Neural progenitor cell (in vitro differentiated cells): ENCODE data around the gene GNB1. TPM values are rescaled to one million over a fixed set of nuclear protein-coding genes. Genes with fewer than 3 reads are reported as not detected.

Experiments used
- DNase-seq: peaks from one replicate; pipeline ENCODE4 v3.0.0-alpha.2; 2016; ENCODE audit warnings: low spot score
- H2AFZ ChIP-seq: fragments of 200-600 bp; sonication (generic); replicated peaks from 2 replicates; pipeline ENCODE4 v1.6.1; 2016; ENCODE audit warnings: antibody characterized with exemption
- H3F3A ChIP-seq: fragments of 200-600 bp; sonication (generic); 2 replicates; pipeline ENCODE4 v1.6.1; 2016; ENCODE audit warnings: antibody characterized with exemption, low read depth
- H3K27ac ChIP-seq: fragments of 200-600 bp; sonication (generic); 2 replicates; pipeline ENCODE4 v1.5.1; 2016; ENCODE audit warnings: mild to moderate bottlenecking
- H3K27me3 ChIP-seq: fragments of 200-600 bp; sonication (generic); 2 replicates; pipeline ENCODE4 v1.6.1; 2016; ENCODE audit warnings: mild to moderate bottlenecking, moderate library complexity
- H3K36me3 ChIP-seq: fragments of 200-600 bp; sonication (generic); 2 replicates; pipeline ENCODE4 v1.5.1; 2016
- H3K4me1 ChIP-seq: fragments of 200-600 bp; sonication (generic); 2 replicates; pipeline ENCODE4 v1.6.1; 2016; ENCODE audit warnings: mixed run types
- H3K4me2 ChIP-seq: fragments of 200-600 bp; sonication (generic); 2 replicates; pipeline ENCODE4 v1.6.1; 2016
- H3K4me3 ChIP-seq: fragments of 200-600 bp; sonication (generic); 2 replicates; pipeline ENCODE4 v1.5.1; 2016
- H3K79me2 ChIP-seq: fragments of 200-600 bp; sonication (generic); 2 replicates; pipeline ENCODE4 v1.6.1; 2016; ENCODE audit warnings: low read depth
- H3K9ac ChIP-seq: fragments of 200-600 bp; sonication (generic); 2 replicates; pipeline ENCODE4 v1.6.1; 2016
- H3K9me3 ChIP-seq: fragments of 200-600 bp; sonication (generic); 2 replicates; pipeline ENCODE4 v1.5.1; 2016; ENCODE audit warnings: low read depth
- H4K20me1 ChIP-seq: fragments of 200-600 bp; sonication (generic); 2 replicates; pipeline ENCODE4 v1.6.1; 2016; ENCODE audit warnings: low read depth
- H3K27ac Mint-ChIP-seq: 3 replicates; pipeline ENCODE4 v1.8.0; 2021; ENCODE audit warnings: mixed read lengths
- H3K27me3 Mint-ChIP-seq: 2 replicates; pipeline ENCODE4 v1.8.0; 2022; ENCODE audit warnings: low read depth, mild to moderate bottlenecking, inconsistent platforms, moderate library complexity, mixed read lengths; ENCODE audit not compliant: insufficient read depth
- H3K36me3 Mint-ChIP-seq: 3 replicates; pipeline ENCODE4 v1.8.0; 2021; ENCODE audit warnings: mixed read lengths
- H3K4me1 Mint-ChIP-seq: 3 replicates; pipeline ENCODE4 v1.8.0; 2021; ENCODE audit warnings: mixed read lengths
- H3K4me3 Mint-ChIP-seq: 3 replicates; pipeline ENCODE4 v1.8.0; 2021; ENCODE audit warnings: mild to moderate bottlenecking, moderate library complexity, mixed read lengths
- H3K9me3 Mint-ChIP-seq: 3 replicates; pipeline ENCODE4 v1.8.0; 2020; ENCODE audit warnings: mixed read lengths
- CTCF ChIP-seq: fragments of 200-600 bp; sonication (generic); IDR thresholded peaks from 2 replicates; pipeline ENCODE4 v1.5.1; 2017; ENCODE audit warnings: antibody characterized with exemption, mild to moderate bottlenecking
- EZH2 ChIP-seq: fragments of 200-600 bp; sonication (generic); IDR thresholded peaks from 2 replicates; pipeline ENCODE4 v1.6.1; 2017; ENCODE audit warnings: antibody characterized with exemption, mild to moderate bottlenecking, moderate library complexity
- EZH2phosphoT487 ChIP-seq: fragments of 200-600 bp; sonication (generic); IDR thresholded peaks from 2 replicates; pipeline ENCODE4 v1.6.1; 2017; ENCODE audit warnings: antibody characterized with exemption
- total RNA-seq: library from RNA; depleted of rRNA; stranded (reverse); fragments of >200 nt; gene quantifications from 2 replicates; pipeline ENCODE4 v1.2.3, GENCODE V29; 2015; ENCODE audit warnings: low replicate concordance

The GNB1 gene
- total RNA-seq, 1 donor from 2014 or later: 175 TPM

- H3K27ac ChIP-seq: no peak overlapping the region
- H3K9ac ChIP-seq: no peak overlapping the region
- H2AFZ ChIP-seq: no peak overlapping the region
- H3F3A ChIP-seq: peaks cover 12% of the 10 kb centered on the region
- Mint-ChIP-seq H3K4me1 (peaks cover 18% of the 10 kb centered on the region), H3K27ac (no peak overlapping the region), H3K4me3 (no peak overlapping the region), H3K36me3 (no peaks in the 10 kb centered on the region), H3K9me3 (peaks cover 5% of the 10 kb centered on the region), H3K27me3 (peaks cover 8% of the 10 kb centered on the region)
- TF ChIP-seq EZH2 (no peak), CTCF (no peak), EZH2phosphoT487 (no peak)
- H3K9me3 ChIP-seq: no peaks in the 10 kb centered on the region
- H3K36me3 ChIP-seq: no peaks in the 10 kb centered on the region
- no peaks in the 10 kb centered on the region for H3K79me2 ChIP-seq
- no peak overlapping the region for H3K4me3 ChIP-seq
- no peak overlapping the region for H3K4me2 ChIP-seq
- H4K20me1 ChIP-seq: no peaks in the 10 kb centered on the region
- no peak for DNase-seq
- no peaks in the 10 kb centered on the region for H3K27me3 ChIP-seq
- peaks cover 13% of the 10 kb centered on the region for H3K4me1 ChIP-seq
These were observed 7.5 kb upstream of the GNB1 start for GRCh38 chr1:1898246-1898933.

GRCh38 chr1:1895456-1896336 lies 4.8 kb upstream of the GNB1 start:
- Histone ChIP-seq H3K4me1 (peaks cover 18% of the 10 kb centered on the region), H3F3A (peaks cover 23% of the 10 kb centered on the region), H3K79me2 (peaks cover 16% of the 10 kb centered on the region), H3K4me2 (peak overlapping the region; percentile 59), H3K4me3 (no peak overlapping the region), H3K9me3 (no peaks in the 10 kb centered on the region), H3K9ac (no peak overlapping the region), H2AFZ (no peak overlapping the region), H3K27ac (no peak overlapping the region), H4K20me1 (peaks cover 7% of the 10 kb centered on the region), H3K27me3 (no peaks in the 10 kb centered on the region), H3K36me3 (no peaks in the 10 kb centered on the region)
- Mint-ChIP-seq H3K27me3 (peaks cover 4% of the 10 kb centered on the region), H3K9me3 (no peaks in the 10 kb centered on the region), H3K27ac (no peak overlapping the region), H3K36me3 (no peaks in the 10 kb centered on the region), H3K4me1 (peaks cover 33% of the 10 kb centered on the region), H3K4me3 (peak overlapping the region; percentile 21)
- DNase-seq: no peak
- TF ChIP-seq EZH2: no peak
- TF ChIP-seq EZH2phosphoT487: no peak
- no peak for TF ChIP-seq CTCF

GRCh38 chr1:1895060-1895418 lies 4.2 kb upstream of the GNB1 start:
- Histone ChIP-seq H3K4me1 (peaks cover 18% of the 10 kb centered on the region), H4K20me1 (peaks cover 7% of the 10 kb centered on the region), H3K4me2 (peak overlapping the region; percentile 59), H3K9ac (no peak overlapping the region), H3K4me3 (no peak overlapping the region), H3K36me3 (no peaks in the 10 kb centered on the region), H3K79me2 (peaks cover 21% of the 10 kb centered on the region), H2AFZ (no peak overlapping the region), H3K27ac (no peak overlapping the region), H3F3A (peaks cover 23% of the 10 kb centered on the region), H3K27me3 (no peaks in the 10 kb centered on the region), H3K9me3 (no peaks in the 10 kb centered on the region)
- Mint-ChIP-seq H3K36me3 (no peaks in the 10 kb centered on the region), H3K4me3 (no peak overlapping the region), H3K9me3 (no peaks in the 10 kb centered on the region), H3K27ac (peak overlapping the region; percentile 66), H3K27me3 (peaks cover 4% of the 10 kb centered on the region), H3K4me1 (peaks cover 33% of the 10 kb centered on the region)
- DNase-seq: peak; percentile 16
- no peak for TF ChIP-seq EZH2phosphoT487
- TF ChIP-seq EZH2: no peak
- TF ChIP-seq CTCF: no peak
